ENCODE results near the gene ITSN1.

- TF ChIP-seq POLR2A (IDR thresholded peaks at IDR 0.05) (no peak), CTCF (IDR thresholded peaks at IDR 0.05) (no peak)
These were observed 8.7 kb downstream of the ITSN1 start for GRCh38 chr21:33650929-33651509.
